Testis (tissue), 2 donors: Measurements from ENCODE around the gene CENPP.

ENCODE experiments used
- CTCF ChIP-seq, 3 experiments: fragments of 450-650 bp in 2 of 3; fragments of 200-600 bp in 1 of 3; sonication (generic) in 1 of 3; IDR thresholded peaks; one replicate each; pipeline ENCODE4 v1.5.1; 2016 to 2019; ENCODE audit warnings: antibody characterized with exemption in 3 of 3, mild to moderate bottlenecking in 2 of 3, moderate library complexity in 1 of 3
- POLR2A ChIP-seq: fragments of 450-650 bp; IDR thresholded peaks from one replicate; pipeline ENCODE4 v1.6.1; 2017; ENCODE audit warnings: antibody characterized with exemption, mild to moderate bottlenecking, moderate library complexity

DNA sequence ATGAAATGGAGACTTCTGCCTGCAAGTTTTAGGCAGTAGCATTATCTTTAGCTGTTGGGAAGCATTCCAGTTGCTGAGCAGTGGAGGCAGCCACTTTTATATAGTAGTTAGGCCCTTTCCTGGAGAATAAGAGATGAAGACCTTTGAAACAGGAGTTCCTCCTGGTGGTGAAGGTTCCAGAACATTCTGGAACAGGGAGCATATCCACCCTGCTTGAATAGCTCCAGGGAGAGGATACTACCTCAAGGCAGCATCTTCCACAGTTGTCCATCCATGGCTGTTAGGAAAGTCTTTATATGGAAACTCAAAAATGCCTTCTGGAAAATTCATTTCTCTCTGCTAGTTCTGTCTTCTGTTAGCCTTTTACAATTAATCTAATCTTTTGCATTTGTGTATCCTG is 153.6 kb downstream of the CENPP start:
- no peak for TF ChIP-seq CTCF (IDR thresholded peaks at IDR 0.05)
- no peak for TF ChIP-seq POLR2A
